Ishikawa (cell line): Measurements from ENCODE around the gene ESRRA.

Experiments
- CEBPB ChIP-seq: IDR thresholded peaks from 2 replicates; pipeline ENCODE4 v1.6.1; 2012
- CREB1 ChIP-seq: IDR thresholded peaks from 2 replicates; pipeline ENCODE4 v1.6.1; 2012; ENCODE audit warnings: low read depth
- EP300 ChIP-seq: IDR thresholded peaks from 2 replicates; pipeline ENCODE4 v1.6.1; 2012; ENCODE audit warnings: borderline replicate concordance
- MAX ChIP-seq: IDR thresholded peaks from 2 replicates; pipeline ENCODE4 v1.6.1; 2012
- NFIC ChIP-seq: IDR thresholded peaks from 2 replicates; pipeline ENCODE4 v1.6.1; 2012
- RAD21 ChIP-seq: IDR thresholded peaks from 2 replicates; pipeline ENCODE4 v1.6.1; 2012; ENCODE audit warnings: low read depth
- REST ChIP-seq: IDR thresholded peaks from 2 replicates; pipeline ENCODE4 v1.6.1; 2012; ENCODE audit warnings: low read depth, mild to moderate bottlenecking
- TAF1 ChIP-seq: IDR thresholded peaks from 2 replicates; pipeline ENCODE4 v1.6.1; 2012; ENCODE audit warnings: low read depth, mild to moderate bottlenecking
- TEAD4 ChIP-seq: IDR thresholded peaks from 2 replicates; pipeline ENCODE4 v1.6.1; 2012
- USF1 ChIP-seq: IDR thresholded peaks from 2 replicates; pipeline ENCODE4 v1.6.1; 2012
- YY1 ChIP-seq: IDR thresholded peaks from 2 replicates; pipeline ENCODE4 v1.6.1; 2012; ENCODE audit warnings: low read depth
- ZBTB7A ChIP-seq: IDR thresholded peaks from 2 replicates; pipeline ENCODE4 v1.6.1; 2012; ENCODE audit warnings: low read depth

DNA sequence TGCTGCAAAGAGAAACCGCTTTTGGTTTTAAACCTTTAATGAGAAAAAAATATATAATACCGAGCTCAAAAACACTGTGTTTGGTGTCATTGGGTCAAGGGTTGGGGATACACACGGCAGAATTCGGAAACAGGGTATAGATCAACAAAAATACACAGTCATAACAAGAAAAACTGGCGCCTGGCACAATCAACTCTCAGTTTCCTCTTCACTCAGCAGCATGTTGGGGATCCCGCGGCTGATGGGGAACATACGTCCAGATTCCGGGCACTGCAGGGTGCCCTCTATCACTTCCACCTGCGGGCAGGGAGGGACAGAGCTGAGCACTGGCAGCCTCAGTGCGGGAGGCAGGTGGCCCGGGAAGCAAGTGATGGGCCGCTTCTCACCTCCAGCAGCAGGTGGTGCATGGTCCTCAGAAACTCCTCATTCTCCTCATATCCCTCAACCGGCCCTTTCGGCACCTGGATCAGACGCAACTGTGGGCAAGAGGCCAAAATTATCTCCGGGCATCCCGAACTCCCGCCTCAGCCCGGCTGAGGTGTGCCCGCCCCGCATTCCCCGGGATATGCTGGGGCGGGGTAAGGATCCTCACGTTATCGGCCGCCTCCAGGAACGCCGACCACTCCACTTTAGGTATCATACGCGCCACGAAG, 11.5 kb downstream of the ESRRA start:
- TF ChIP-seq MAX (no peak), TAF1 (no peak), CREB1 (no peak), EP300 (no peak; the same call in 1 of the 2 replicates), REST (no peak), TEAD4 (no peak; the same call in 1 of the 2 replicates), NFIC (no peak), YY1 (no peak), RAD21 (0 out of 2 replicates have a peak, but pooled peaks have one; percentile 19), ZBTB7A (no peak), USF1 (no peak), CEBPB (no peak)
